Prostate gland (tissue), 2 donors: Measurements from ENCODE around the gene CFAP20DC. TPM values are rescaled to one million over a fixed set of nuclear protein-coding genes. Genes with fewer than 3 reads are reported as not detected.

Source experiments
- DNase-seq: peaks from one replicate; pipeline ENCODE4 v3.0.0-alpha.2; 2019; ENCODE audit warnings: low spot score
- H3K27ac ChIP-seq, 2 donors: fragments of 200-600 bp; sonication (generic); 2 replicates each; pipeline ENCODE4 v1.5.1; 2017 to 2019
- H3K27me3 ChIP-seq: fragments of 200-600 bp; sonication (generic); replicated peaks from 2 replicates; pipeline ENCODE4 v1.5.1; 2019; ENCODE audit not compliant: insufficient read depth
- H3K36me3 ChIP-seq, 2 donors: fragments of 200-600 bp; sonication (generic); 1 replicate in 1 of 2; 2 replicates in 1 of 2; pipeline versions ENCODE4 v1.5.1 to v1.8.1; 2017 to 2019
- H3K4me1 ChIP-seq: fragments of 200-600 bp; sonication (generic); replicated peaks from 2 replicates; pipeline ENCODE4 v1.5.1; 2019
- H3K4me3 ChIP-seq, 2 donors: fragments of 200-600 bp; sonication (generic); 2 replicates each; pipeline ENCODE4 v1.5.1; 2017 to 2019
- H3K9me3 ChIP-seq: fragments of 200-600 bp; sonication (generic); 2 replicates; pipeline ENCODE4 v1.5.1; 2017
- POLR2A ChIP-seq: fragments of 450-650 bp; IDR thresholded peaks from one replicate; pipeline ENCODE4 v1.6.1; 2016; ENCODE audit warnings: antibody characterized with exemption, mild to moderate bottlenecking
- POLR2AphosphoS5 ChIP-seq: sonication (generic); formaldehyde crosslinking; IDR thresholded peaks from one replicate; pipeline ENCODE4 v1.6.1; 2017; ENCODE audit warnings: antibody characterized with exemption
- WGBS: methylation state at CpG from one replicate; pipeline ENCODE4 v1.1.5; 2018; 5-methylcytosine and 5-hydroxymethylcytosine counted together
- intact Hi-C: fragments of 100-400 bp; cut with DNase I; formaldehyde crosslinking; loops from one replicate; pipeline ENCODE4 v1.14.2; 2022
- total RNA-seq, 2 donors: library from RNA; depleted of rRNA; stranded (reverse); fragments of >200 nt; gene quantifications; one replicate each; pipeline ENCODE4 v1.1.0, GENCODE V29; 2016
- TF ChIP-seq, protein P1 (sequence below), 4 experiments: fragments of 200-600 bp in 2 of 4; fragments of 450-650 bp in 2 of 4; sonication (generic) in 2 of 4; IDR thresholded peaks; 1 replicate in 3 of 4; 2 replicates in 1 of 4; pipeline ENCODE4 v1.5.1; 2016 to 2019; ENCODE audit warnings: antibody characterized with exemption in 4 of 4, mild to moderate bottlenecking in 2 of 4, moderate library complexity in 2 of 4

Gene CFAP20DC
- total RNA-seq, 2 donors from 2014 or later, result 0.36 to 8.3 TPM

GRCh38 chr3:58837856-58838255, 212.0 kb downstream of the CFAP20DC start:
- TF ChIP-seq, protein P1, sequence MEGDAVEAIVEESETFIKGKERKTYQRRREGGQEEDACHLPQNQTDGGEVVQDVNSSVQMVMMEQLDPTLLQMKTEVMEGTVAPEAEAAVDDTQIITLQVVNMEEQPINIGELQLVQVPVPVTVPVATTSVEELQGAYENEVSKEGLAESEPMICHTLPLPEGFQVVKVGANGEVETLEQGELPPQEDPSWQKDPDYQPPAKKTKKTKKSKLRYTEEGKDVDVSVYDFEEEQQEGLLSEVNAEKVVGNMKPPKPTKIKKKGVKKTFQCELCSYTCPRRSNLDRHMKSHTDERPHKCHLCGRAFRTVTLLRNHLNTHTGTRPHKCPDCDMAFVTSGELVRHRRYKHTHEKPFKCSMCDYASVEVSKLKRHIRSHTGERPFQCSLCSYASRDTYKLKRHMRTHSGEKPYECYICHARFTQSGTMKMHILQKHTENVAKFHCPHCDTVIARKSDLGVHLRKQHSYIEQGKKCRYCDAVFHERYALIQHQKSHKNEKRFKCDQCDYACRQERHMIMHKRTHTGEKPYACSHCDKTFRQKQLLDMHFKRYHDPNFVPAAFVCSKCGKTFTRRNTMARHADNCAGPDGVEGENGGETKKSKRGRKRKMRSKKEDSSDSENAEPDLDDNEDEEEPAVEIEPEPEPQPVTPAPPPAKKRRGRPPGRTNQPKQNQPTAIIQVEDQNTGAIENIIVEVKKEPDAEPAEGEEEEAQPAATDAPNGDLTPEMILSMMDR (IDR thresholded peaks at IDR 0.05), result no peak
- no peak for TF ChIP-seq POLR2A
- TF ChIP-seq POLR2AphosphoS5, result no peak
- no peaks in the 10 kb centered on the region for H3K9me3 ChIP-seq
- no peak overlapping the region for H3K27ac ChIP-seq
- no peaks in the 10 kb centered on the region for H3K36me3 ChIP-seq
- H3K4me3 ChIP-seq, result no peak overlapping the region
- no peaks in the 10 kb centered on the region for H3K4me1 ChIP-seq
- intact Hi-C loops, result no loop called here
- DNase-seq, result no peak
- WGBS, result 77% methylated on average over 4 of the region's 4 CpGs
- no peaks in the 10 kb centered on the region for H3K27me3 ChIP-seq

DNA sequence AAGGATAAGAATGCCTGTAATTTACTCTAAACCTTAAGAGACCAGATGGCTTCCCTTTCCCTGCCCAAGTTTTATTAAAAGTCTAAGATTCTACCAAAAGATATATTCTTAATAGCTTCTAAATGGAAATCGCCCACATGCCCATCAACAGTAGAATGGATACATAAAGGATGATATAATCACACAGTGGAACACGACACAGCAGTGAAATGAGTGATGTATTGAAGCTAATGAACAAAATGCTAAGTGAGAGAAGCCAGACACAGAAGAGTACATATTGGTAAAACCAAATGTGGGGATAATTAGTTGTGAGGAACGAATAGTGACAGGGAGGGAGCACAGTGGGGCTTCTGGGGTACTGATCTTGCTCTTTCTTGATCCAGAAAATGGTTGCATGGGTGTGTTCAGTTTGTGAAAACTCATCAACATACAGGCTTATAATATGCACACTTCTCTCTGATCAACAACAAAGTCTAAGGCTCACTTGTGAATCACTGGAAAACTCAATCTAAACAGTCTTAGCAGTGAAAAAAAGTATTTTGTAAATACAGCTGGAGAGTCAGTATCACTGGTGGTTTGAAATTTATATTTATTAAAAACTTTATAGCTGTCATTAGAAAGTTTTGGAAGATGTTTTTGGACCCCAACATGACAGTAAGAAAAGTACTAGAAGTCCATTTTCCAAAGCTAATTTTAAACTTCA, 212.5 kb downstream of the CFAP20DC start:
- TF ChIP-seq POLR2A (no peak), POLR2AphosphoS5 (no peak)
- TF ChIP-seq, protein P1 (IDR thresholded peaks at IDR 0.05), result no peak
- H3K27me3 ChIP-seq, result no peaks in the 10 kb centered on the region
- no peaks in the 10 kb centered on the region for H3K4me1 ChIP-seq
- H3K27ac ChIP-seq, result no peak overlapping the region
- WGBS, result 90% methylated on average over 3 of the region's 3 CpGs
- no peak for DNase-seq
- H3K36me3 ChIP-seq, result no peaks in the 10 kb centered on the region
- no peak overlapping the region for H3K4me3 ChIP-seq
- no peaks in the 10 kb centered on the region for H3K9me3 ChIP-seq
- intact Hi-C loops, result no loop called here

- no peak for DNase-seq
- Histone ChIP-seq H3K27me3 (no peaks in the 10 kb centered on the region), H3K4me3 (no peak overlapping the region), H3K36me3 (no peaks in the 10 kb centered on the region), H3K27ac (no peak overlapping the region), H3K9me3 (no peaks in the 10 kb centered on the region), H3K4me1 (no peaks in the 10 kb centered on the region)
- TF ChIP-seq POLR2A (no peak), POLR2AphosphoS5 (no peak)
- TF ChIP-seq, protein P1 (IDR thresholded peaks at IDR 0.05), result no peak
- intact Hi-C loops, result no loop called here
- 78% methylated on average over 3 of the region's 3 CpGs for WGBS
Measured at GRCh38 chr3:58835086-58835485, 214.7 kb downstream of the CFAP20DC start.

GRCh38 chr3:58833491-58833890, 216.3 kb downstream of the CFAP20DC start:
- H3K9me3 ChIP-seq, result no peaks in the 10 kb centered on the region
- no peak overlapping the region for H3K4me3 ChIP-seq
- DNase-seq, result no peak
- H3K36me3 ChIP-seq, result no peaks in the 10 kb centered on the region
- H3K27ac ChIP-seq, result no peak overlapping the region
- intact Hi-C loops, result no loop called here
- no peaks in the 10 kb centered on the region for H3K4me1 ChIP-seq
- WGBS, result 44% methylated on average over 1 of the region's 1 CpG
- H3K27me3 ChIP-seq, result no peaks in the 10 kb centered on the region
- TF ChIP-seq POLR2A, result no peak
- TF ChIP-seq, protein P1 (IDR thresholded peaks at IDR 0.05), result no peak
- TF ChIP-seq POLR2AphosphoS5, result no peak

DNA sequence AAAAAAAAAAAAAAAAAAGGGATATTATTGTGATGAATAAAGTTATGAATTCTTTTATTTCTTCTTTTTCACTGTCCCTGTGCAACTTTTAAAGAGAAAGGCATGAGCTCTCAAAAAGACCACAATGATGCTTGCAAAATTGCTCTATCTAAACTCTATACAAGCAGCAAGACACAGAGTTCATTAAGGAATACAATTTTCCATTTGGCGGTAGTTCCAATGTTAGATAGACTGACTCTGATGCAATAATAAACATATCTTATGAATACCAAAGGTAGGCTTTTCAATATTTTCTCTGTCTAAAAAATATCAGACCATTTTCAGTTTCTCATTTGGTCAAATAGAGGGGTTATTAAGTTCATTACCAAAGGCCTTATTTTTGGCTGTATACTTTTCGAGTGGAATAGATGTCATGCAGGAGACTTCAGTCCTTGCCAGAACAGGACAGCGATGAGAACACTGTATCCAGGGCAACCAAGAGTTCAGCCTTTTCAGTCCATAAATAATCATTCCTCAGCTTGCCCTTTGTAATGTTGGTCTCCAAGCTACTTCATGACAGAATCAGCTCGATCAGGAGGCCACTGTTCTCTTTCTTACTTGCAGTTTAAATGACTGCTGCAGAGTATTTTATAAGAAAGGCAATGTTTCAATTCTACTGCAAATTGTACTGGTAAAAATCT, 220.4 kb downstream of the CFAP20DC start:
- no peak overlapping the region for H3K27ac ChIP-seq
- no peak overlapping the region for H3K4me3 ChIP-seq
- H3K36me3 ChIP-seq, result no peaks in the 10 kb centered on the region
- no peak for DNase-seq
- no peaks in the 10 kb centered on the region for H3K27me3 ChIP-seq
- 57% methylated on average over 4 of the region's 4 CpGs for WGBS
- H3K9me3 ChIP-seq, result no peaks in the 10 kb centered on the region
- no peak for TF ChIP-seq POLR2AphosphoS5
- TF ChIP-seq POLR2A, result no peak
- TF ChIP-seq, protein P1 (IDR thresholded peaks at IDR 0.05), result no peak
- intact Hi-C loops, result no loop called here
- H3K4me1 ChIP-seq, result no peaks in the 10 kb centered on the region
